GM06990 (cell line): ENCODE results near the gene CCDC178.

ENCODE experiments used
- DNase-seq: peaks from one replicate; pipeline ENCODE4 v3.0.0-alpha.2; 2011; ENCODE audit not compliant: insufficient read length; ENCODE audit errors: extremely low read depth
- H3K27me3 ChIP-seq: replicated peaks from 2 replicates; pipeline ENCODE4 v1.6.0; 2011; ENCODE audit warnings: low read length; ENCODE audit not compliant: control insufficient read depth, insufficient read depth
- H3K36me3 ChIP-seq: 2 replicates; pipeline ENCODE4 v1.5.1; 2011; ENCODE audit warnings: low read length; ENCODE audit not compliant: control insufficient read depth, insufficient read depth
- H3K4me3 ChIP-seq: replicated peaks from 2 replicates; pipeline ENCODE4 v1.5.1; 2011; ENCODE audit warnings: low read depth, mild to moderate bottlenecking, control low read depth, low read length
- TF ChIP-seq, protein P1 (sequence below): IDR thresholded peaks from 2 replicates; pipeline ENCODE4 v1.5.1; 2011; ENCODE audit warnings: low read length, control low read depth, mild to moderate bottlenecking, inconsistent platforms; ENCODE audit not compliant: insufficient read depth, poor library complexity, severe bottlenecking

CCDC178 gene

DNA sequence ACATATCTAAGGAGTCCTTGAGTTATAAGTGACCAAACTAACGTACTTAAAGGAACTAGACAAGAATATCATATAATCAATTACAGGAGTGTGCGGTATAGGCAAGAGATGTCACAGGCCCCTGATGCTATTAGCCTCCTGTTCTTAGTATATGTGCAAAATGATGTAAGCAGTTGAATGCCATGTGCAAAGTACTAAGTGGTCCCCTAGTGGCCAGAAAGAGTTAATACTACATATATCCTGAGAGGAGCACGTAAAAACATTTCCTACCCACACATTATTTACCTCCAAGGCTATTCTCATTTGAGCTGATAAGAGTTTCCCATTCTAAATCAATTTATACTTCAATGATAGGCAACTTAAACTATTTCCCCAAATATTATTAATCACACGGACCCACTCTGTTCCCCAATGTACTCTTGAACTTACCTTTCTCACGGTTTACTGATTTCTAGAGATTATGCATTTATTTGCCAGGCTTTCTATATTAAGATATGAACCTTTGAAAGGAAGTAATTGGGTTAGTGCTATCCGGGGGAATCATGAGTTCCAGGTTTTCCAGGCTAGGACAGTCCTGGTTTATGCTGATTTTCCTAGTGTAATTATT lies 509.7 kb downstream of the CCDC178 start:
- peak; percentile 17 for DNase-seq
- Histone ChIP-seq H3K27me3 (no peaks in the 10 kb centered on the region), H3K36me3 (no peaks in the 10 kb centered on the region), H3K4me3 (no peak overlapping the region)
- TF ChIP-seq, protein P1, sequence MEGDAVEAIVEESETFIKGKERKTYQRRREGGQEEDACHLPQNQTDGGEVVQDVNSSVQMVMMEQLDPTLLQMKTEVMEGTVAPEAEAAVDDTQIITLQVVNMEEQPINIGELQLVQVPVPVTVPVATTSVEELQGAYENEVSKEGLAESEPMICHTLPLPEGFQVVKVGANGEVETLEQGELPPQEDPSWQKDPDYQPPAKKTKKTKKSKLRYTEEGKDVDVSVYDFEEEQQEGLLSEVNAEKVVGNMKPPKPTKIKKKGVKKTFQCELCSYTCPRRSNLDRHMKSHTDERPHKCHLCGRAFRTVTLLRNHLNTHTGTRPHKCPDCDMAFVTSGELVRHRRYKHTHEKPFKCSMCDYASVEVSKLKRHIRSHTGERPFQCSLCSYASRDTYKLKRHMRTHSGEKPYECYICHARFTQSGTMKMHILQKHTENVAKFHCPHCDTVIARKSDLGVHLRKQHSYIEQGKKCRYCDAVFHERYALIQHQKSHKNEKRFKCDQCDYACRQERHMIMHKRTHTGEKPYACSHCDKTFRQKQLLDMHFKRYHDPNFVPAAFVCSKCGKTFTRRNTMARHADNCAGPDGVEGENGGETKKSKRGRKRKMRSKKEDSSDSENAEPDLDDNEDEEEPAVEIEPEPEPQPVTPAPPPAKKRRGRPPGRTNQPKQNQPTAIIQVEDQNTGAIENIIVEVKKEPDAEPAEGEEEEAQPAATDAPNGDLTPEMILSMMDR: peak; percentile 67

DNA sequence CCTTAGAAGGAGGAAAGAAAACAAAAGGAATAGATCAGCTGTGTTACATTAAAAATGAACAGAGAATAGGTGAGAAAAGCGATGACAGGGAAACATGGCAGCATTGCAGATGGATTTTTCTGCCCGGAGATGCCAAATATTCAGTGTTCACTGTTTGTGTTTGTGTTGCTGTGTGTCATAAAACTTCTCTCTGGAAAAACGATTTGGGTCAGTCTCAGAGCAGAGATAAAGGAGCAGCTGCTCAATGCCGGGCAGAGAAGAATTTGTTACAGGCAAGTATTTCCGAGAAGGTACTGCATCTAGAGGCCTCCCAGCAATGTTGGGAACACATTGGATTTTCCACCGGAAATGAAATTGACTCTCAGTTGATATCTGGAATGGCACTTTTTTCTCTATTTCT lies 511.3 kb downstream of the CCDC178 start:
- no peaks in the 10 kb centered on the region for H3K36me3 ChIP-seq
- DNase-seq: no peak
- TF ChIP-seq, protein P1: no peak
- no peak overlapping the region for H3K4me3 ChIP-seq
- H3K27me3 ChIP-seq: no peaks in the 10 kb centered on the region

DNA sequence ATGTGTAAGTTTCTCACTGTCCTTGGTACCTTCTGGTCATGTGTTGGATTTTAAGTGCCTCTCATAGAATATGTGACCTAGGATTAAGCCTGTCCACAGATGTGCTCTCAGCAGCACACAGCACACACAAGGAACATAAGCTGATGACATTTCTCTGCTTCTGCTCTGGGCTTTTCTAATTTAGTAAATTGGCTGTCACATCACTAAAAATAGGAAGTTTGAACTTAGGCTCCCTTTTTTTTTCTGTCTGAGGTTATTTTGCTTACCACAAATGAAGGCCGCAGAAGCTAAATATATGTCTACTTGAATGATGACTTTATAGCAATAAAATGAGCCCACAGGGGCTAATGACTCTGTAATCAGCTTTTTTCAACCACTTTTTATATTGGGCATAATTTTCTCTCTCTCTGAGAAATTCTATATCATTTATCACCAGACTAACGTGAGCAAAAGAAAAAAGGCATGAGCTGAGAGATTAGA lies 517.5 kb downstream of the CCDC178 start:
- Histone ChIP-seq H3K27me3 (no peaks in the 10 kb centered on the region), H3K4me3 (no peak overlapping the region), H3K36me3 (no peaks in the 10 kb centered on the region)
- DNase-seq: peak; percentile 6
- TF ChIP-seq, protein P1: no peak

DNA sequence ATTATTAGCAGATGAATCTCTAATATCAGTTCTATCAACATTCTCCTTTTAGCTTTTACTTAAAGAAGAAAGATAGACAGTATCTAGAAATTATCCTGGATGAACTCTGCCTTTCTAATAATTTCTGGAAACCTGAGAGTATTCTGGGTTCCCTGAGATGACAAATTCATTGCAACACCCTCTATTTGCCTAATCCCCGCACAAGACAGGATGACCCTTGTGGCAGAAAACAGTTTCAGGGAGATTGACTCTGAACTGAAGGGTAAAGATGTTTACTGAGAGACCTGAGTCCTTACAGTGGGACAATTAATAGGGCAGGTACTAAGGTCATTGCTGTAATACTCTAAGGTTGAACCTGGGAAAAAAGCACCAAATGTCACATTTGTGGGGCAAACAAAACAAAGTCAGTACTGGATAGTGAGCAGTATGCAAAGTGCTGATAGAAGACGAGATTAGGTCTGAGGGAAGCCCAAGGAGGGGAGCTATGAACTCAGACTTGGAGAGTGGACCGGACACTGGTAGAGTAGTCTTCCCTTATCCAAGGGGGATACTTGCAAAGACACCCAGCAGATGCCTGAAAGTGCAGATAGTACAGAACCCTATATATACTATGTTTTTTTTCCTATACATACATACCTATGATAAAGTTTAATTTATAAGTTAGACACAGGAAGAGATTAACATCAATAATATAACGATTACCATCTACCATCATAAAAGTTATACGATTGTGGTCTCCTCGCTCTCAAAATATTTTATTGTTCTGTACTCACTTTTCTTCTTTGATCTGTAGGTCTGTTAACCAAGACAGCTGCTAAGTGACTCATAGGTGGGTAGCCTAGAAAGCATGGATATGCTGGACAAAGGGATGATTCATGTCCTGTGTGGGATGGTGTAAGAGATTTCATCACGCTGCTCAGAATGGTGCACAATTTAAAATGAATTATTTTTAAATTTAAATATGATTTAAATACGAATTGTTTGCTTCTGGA lies 519.4 kb downstream of the CCDC178 start:
- H3K4me3 ChIP-seq: no peak overlapping the region
- TF ChIP-seq, protein P1: no peak
- H3K36me3 ChIP-seq: no peaks in the 10 kb centered on the region
- DNase-seq: no peak
- no peaks in the 10 kb centered on the region for H3K27me3 ChIP-seq

DNA sequence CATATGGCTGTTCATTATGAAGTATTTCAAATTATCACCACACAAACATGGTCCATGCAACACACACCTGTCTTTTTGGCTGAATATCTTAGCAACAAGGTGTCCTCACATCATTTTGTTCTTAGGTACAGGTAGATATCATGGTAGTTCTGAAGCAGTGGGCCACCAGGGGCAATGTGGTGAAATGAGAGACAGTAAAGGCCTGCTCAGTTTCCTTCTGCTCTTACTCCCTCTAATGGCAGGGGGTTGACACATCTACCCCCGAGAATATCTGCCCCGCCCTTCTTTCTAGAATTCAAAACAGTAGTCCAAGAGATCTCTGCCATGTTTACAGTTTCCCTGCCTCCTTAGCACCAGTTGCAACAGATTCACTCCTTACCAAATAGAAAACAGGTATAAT lies 520.7 kb downstream of the CCDC178 start:
- Histone ChIP-seq H3K27me3 (no peaks in the 10 kb centered on the region), H3K4me3 (no peak overlapping the region), H3K36me3 (no peaks in the 10 kb centered on the region)
- TF ChIP-seq, protein P1: peak; percentile 72
- peak; percentile 5 for DNase-seq
